Caco-2 (cell line): ENCODE results near the gene FAM89B. TPM values are rescaled to one million over a fixed set of nuclear protein-coding genes. Genes with fewer than 3 reads are reported as not detected.
"Not testable (repeated sequence)": the region's sequence is repeated elsewhere in the genome, so short reads cannot be mapped to it uniquely, and the experiment has no call there.

Experiments used
- Bru-seq: library from RNA; stranded (reverse); fragments of 400-500 nt; gene quantifications from one replicate; lab custom pipeline; 2021; lab: Mats Ljungman, UMichigan
- BruChase-seq, 2 experiments: library from RNA; stranded (reverse); fragments of 400-500 nt; gene quantifications; one replicate each; lab custom pipeline; 2021; lab: Mats Ljungman, UMichigan
- BruUV-seq: library from RNA; stranded (reverse); fragments of 400-500 nt; replicated peaks from 2 replicates; lab custom pipeline; 2021; lab: Mats Ljungman, UMichigan
- CTCF ChIA-PET: fragments of 300-600 bp; sonication (Branson Sonifier 250); formaldehyde crosslinking; loops from one replicate; lab custom pipeline; 2022; ENCODE audit warnings: antibody characterized with exemption; lab: Charles Lee
- POLR2A ChIA-PET: fragments of 300-600 bp; sonication (Branson Sonifier 250); formaldehyde crosslinking; loops from one replicate; lab custom pipeline; 2022; ENCODE audit warnings: antibody characterized with exemption; lab: Charles Lee
- DNase-seq, 2 experiments: peaks; one replicate each; pipeline versions ENCODE4 v3.0.0 to v3.0.0-alpha.2; 2020 to 2022
- H3K27me3 ChIP-seq: replicated peaks from 2 replicates; pipeline ENCODE4 v1.6.0; 2011; ENCODE audit warnings: low read length; ENCODE audit not compliant: control insufficient read depth, insufficient read depth
- H3K36me3 ChIP-seq: 2 replicates; pipeline ENCODE4 v1.5.1; 2011; ENCODE audit warnings: low read length; ENCODE audit not compliant: control insufficient read depth, insufficient read depth
- H3K4me1 ChIP-seq: fragments of 250-450 bp; sonication (Bioruptor Pico); 2 replicates; pipeline ENCODE4 v1.5.1; 2020; ENCODE audit warnings: mild to moderate bottlenecking
- H3K4me3 ChIP-seq: 2 replicates; pipeline ENCODE4 v1.5.1; 2011; ENCODE audit warnings: low read depth, mild to moderate bottlenecking, control low read depth, low read length
- H3K9me3 ChIP-seq: fragments of 250-450 bp; sonication (Bioruptor Pico); 2 replicates; pipeline ENCODE4 v1.5.1; 2020; ENCODE audit warnings: mild to moderate bottlenecking, moderate library complexity
- H3K27ac Mint-ChIP-seq: one replicate; pipeline ENCODE4 v1.8.0; 2022; ENCODE audit warnings: mixed read lengths; ENCODE audit not compliant: unreplicated experiment
- H3K27me3 Mint-ChIP-seq: one replicate; pipeline ENCODE4 v1.8.0; 2022; ENCODE audit warnings: mixed read lengths; ENCODE audit not compliant: insufficient read depth, unreplicated experiment
- H3K36me3 Mint-ChIP-seq: one replicate; pipeline ENCODE4 v1.8.0; 2022; ENCODE audit warnings: mild to moderate bottlenecking, mixed read lengths; ENCODE audit not compliant: insufficient read depth, unreplicated experiment
- H3K4me1 Mint-ChIP-seq: one replicate; pipeline ENCODE4 v1.8.0; 2022; ENCODE audit warnings: low read depth, mixed read lengths; ENCODE audit not compliant: unreplicated experiment
- H3K4me3 Mint-ChIP-seq: one replicate; pipeline ENCODE4 v1.8.0; 2022; ENCODE audit warnings: mild to moderate bottlenecking, moderate library complexity, mixed read lengths; ENCODE audit not compliant: unreplicated experiment
- H3K9me3 Mint-ChIP-seq: one replicate; pipeline ENCODE4 v1.8.0; 2022; ENCODE audit warnings: mixed read lengths; ENCODE audit not compliant: unreplicated experiment
- CTCF ChIP-seq, 2 experiments: fragments of 200-600 bp in 1 of 2; IDR thresholded peaks; 1 replicate in 1 of 2; 2 replicates in 1 of 2; pipeline versions ENCODE4 v1.5.1 to v1.8.0; 2011 to 2022; ENCODE audit warnings: antibody characterized with exemption in 1 of 2, control low read depth in 1 of 2, inconsistent platforms in 1 of 2, low read depth in 1 of 2, low read length in 1 of 2, mild to moderate bottlenecking in 1 of 2, moderate library complexity in 1 of 2; ENCODE audit not compliant: insufficient read depth in 1 of 2, severe bottlenecking in 1 of 2, unreplicated experiment in 1 of 2
- intact Hi-C: fragments of 100-400 bp; cut with micrococcal nuclease; formaldehyde crosslinking; loops from one replicate; pipeline ENCODE4 v1.10.0; 2022; ENCODE audit not compliant: unreplicated experiment
- long read RNA-seq: library from polyadenylated mRNA; stranded (forward); transcript quantifications from one replicate; pipeline ENCODE4 v2.0.0, GENCODE V29; 2022
- total RNA-seq: library from RNA; stranded (reverse); gene quantifications from 2 replicates; pipeline ENCODE4 v1.2.3, GENCODE V29; 2022

The FAM89B gene
- total RNA-seq (24.0 and 26.9 TPM in 2 replicates), Bru-seq, nascent RNA (percentile 50 among the genes with signal in this experiment), BruChase-seq, experiment 1, labeled RNA remaining after a 2-hour chase (percentile 72 among the genes with signal in this experiment), BruChase-seq, experiment 2, labeled RNA remaining after a 6-hour chase (percentile 84 among the genes with signal in this experiment)
- long read RNA-seq, transcript FAM89B-203 (2 exons, 1,263 nt), result major isoform, 48 of 66 reads
- long read RNA-seq, transcript FAM89B-202 (2 exons, 1,337 nt), result minor isoform, 12 of 66 reads
- long read RNA-seq, partial matches to known transcripts, result 0 of 66 reads
- long read RNA-seq, other reads (novel, unspliced or antisense), result 3 of 66 reads

- ChIA-PET CTCF (interaction anchor here (0.5 to 3.5 kb wide), 18 partner anchors 11 to 1087 kb away, joined by 3 to 23 read pairs (median 5); partner anchors contain the start of genes CCDC85B, FIBP, PCNX3 and SCYL1), POLR2A (interaction anchor here (0.6 to 1.6 kb wide), 6 partner anchors 14 to 215 kb away, joined by 3 to 4 read pairs (median 3); partner anchors contain the start of genes LTBP3 and MALAT1)
- peak; percentile 90 to 91 for DNase-seq
- Histone ChIP-seq H3K4me1 (peaks cover 41% of the 10 kb centered on the region), H3K9me3 (no peaks in the 10 kb centered on the region), H3K27me3 (no peaks in the 10 kb centered on the region), H3K36me3 (no peaks in the 10 kb centered on the region; the same call in none of the 2 replicates), H3K4me3 (peak within 1 kb of the TSS; percentile 66)
- Mint-ChIP-seq H3K27me3 (no peaks in the 10 kb centered on the region), H3K27ac (peak within 1 kb of the TSS; percentile 92), H3K4me1 (peaks cover 25% of the 10 kb centered on the region), H3K4me3 (peak within 1 kb of the TSS; percentile 98), H3K36me3 (peaks cover 70% of the 10 kb centered on the region), H3K9me3 (no peaks in the 10 kb centered on the region)
- BruUV-seq, result no TSS peak
- intact Hi-C loops, result loop anchor here (1.0 kb wide), 1 partner anchor 43 kb away; the partner anchor contains the start of gene PCNX3
- TF ChIP-seq CTCF (IDR thresholded peaks at IDR 0.05; ENCODE audit: insufficient read depth in 1 of 2, low read depth in 1 of 2, low read length in 1 of 2, severe bottlenecking in 1 of 2, unreplicated experiment in 1 of 2), result no peak
Measured at GRCh38 chr11:65572356-65573051, at the start of gene FAM89B. Gene FAM89B (plus strand): TSS chr11:65572538. CDS start chr11:65572670, 132 bp downstream.

GRCh38 chr11:65522718-65523630, 49.4 kb upstream of the FAM89B start:
- CTCF ChIA-PET, result not testable (repeated sequence)
- intact Hi-C loops, result loop anchor here (2.0 kb wide), 1 partner anchor 48 kb away; the partner anchor contains the start of gene ZNRD2

GRCh38 chr11:65523631-65523968, 48.7 kb upstream of the FAM89B start:
- peaks cover 26% of the 10 kb centered on the region for H3K4me1 Mint-ChIP-seq
- DNase-seq, H3K36me3 ChIP-seq, H3K27me3 ChIP-seq, H3K9me3 Mint-ChIP-seq, H3K9me3 ChIP-seq, CTCF ChIA-PET, H3K27me3 Mint-ChIP-seq, BruUV-seq: not testable (repeated sequence)
- peak overlapping the region; percentile 95 for H3K27ac Mint-ChIP-seq
- H3K4me1 ChIP-seq, result peaks cover 42% of the 10 kb centered on the region
- intact Hi-C loops, result loop anchor here (2.0 kb wide), 1 partner anchor 47 kb away; the partner anchor contains the start of gene ZNRD2
- POLR2A ChIA-PET, result interaction anchor here (0.5 to 1.6 kb wide), 2 partner anchors 16 to 27 kb away, joined by 3 read pairs; no protein-coding TSS in a partner anchor
- peak overlapping the region; percentile 23; the same call in 1 of the 2 replicates for H3K4me3 ChIP-seq
- H3K36me3 Mint-ChIP-seq, result peaks cover 30% of the 10 kb centered on the region
- peak overlapping the region; percentile 88 for H3K4me3 Mint-ChIP-seq

More at GRCh38 chr11:65522718-65523630, 49.4 kb upstream of the FAM89B start:
- not testable (repeated sequence) for H3K27me3 Mint-ChIP-seq, H3K36me3 ChIP-seq, BruUV-seq, H3K9me3 ChIP-seq, H3K27me3 ChIP-seq, H3K9me3 Mint-ChIP-seq
- Histone ChIP-seq H3K4me1 (peaks cover 42% of the 10 kb centered on the region), H3K4me3 (peak overlapping the region; percentile 36)
- H3K27ac Mint-ChIP-seq, result peak overlapping the region; percentile 95
- DNase-seq, result peak; percentile 74 to 79
- POLR2A ChIA-PET, result interaction anchor here (0.7 kb wide), 1 partner anchor 248 kb away, joined by 4 read pairs; no protein-coding TSS in a partner anchor
- H3K4me3 Mint-ChIP-seq, result peak overlapping the region; percentile 88
- H3K4me1 Mint-ChIP-seq, result peaks cover 25% of the 10 kb centered on the region
- H3K36me3 Mint-ChIP-seq, result peaks cover 29% of the 10 kb centered on the region
